Measurements from ENCODE around the gene RAVER1.
"Not testable (repeated sequence)": the region's sequence is repeated elsewhere in the genome, so short reads cannot be mapped to it uniquely, and the experiment has no call there.

RAVER1 gene

DNA sequence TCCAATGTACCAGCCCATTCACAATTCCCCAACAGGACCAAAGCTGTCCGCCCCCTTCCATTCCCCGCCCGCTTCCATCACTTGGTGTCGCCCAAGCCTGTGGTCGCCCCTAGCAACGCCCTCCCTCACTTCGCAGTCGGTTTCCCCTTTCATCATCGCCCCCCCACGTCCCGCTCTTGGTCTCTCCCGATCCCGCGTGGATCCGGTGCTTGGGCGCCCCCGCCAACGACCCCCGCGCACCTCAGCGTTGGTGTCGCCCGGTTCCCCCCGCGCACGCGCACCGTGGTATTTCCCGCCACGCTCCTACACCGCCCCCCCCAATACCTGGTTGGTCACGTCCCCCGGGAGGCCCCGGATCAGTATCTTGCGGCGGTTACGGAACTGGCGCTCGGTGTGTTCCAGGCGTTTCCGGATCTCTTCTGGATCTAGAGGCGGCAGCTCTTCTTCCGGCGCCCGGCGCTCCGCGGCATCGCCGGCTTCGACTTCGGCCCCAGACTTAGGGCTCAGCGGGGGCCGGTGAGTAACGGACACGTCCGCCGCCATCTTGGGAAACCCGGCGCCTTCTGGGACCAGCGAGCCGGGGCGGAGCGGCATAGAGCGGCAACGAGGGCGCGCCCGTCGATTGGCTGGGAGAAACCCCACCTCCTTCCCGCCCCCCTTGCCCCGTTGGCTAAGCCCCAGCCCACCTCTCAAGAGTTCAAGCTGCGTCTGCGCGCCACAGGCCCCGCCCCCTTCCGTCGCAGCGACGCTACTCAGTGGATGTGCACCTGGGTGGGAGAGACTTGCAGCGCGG lies at the start of gene RAVER1:
Gene RAVER1 (minus strand): TSS at position 565 of the 793 bp plus-strand sequence. CDS start 22 bp downstream, at position 543.
- in situ Hi-C loops (cut with MboI; ENCODE audit: low sequenced_read_pairs): no loop called here

GRCh38 chr19:10383223-10383499 lies 49.8 kb upstream of the RAVER1 start:
- in situ Hi-C loops (cut with MboI; ENCODE audit: low sequenced_read_pairs): not testable (repeated sequence)

GRCh38 chr19:10380313-10381102 lies 47.2 kb upstream of the RAVER1 start, which contains the start of gene TYK2:
TYK2 (minus strand) TSS chr19:10380572; CDS start chr19:10378406, 2,166 bp downstream.
- in situ Hi-C loops (cut with MboI; ENCODE audit: low sequenced_read_pairs): no loop called here

- in situ Hi-C loops (cut with MboI; ENCODE audit: low sequenced_read_pairs): no loop called here
Measured at GRCh38 chr19:10379880-10380312, 46.6 kb upstream of the RAVER1 start.

GRCh38 chr19:10378124-10378523 lies 44.8 kb upstream of the RAVER1 start:
- in situ Hi-C loops (cut with MboI; ENCODE audit: low sequenced_read_pairs): no loop called here

GRCh38 chr19:10377140-10377640 lies 43.9 kb upstream of the RAVER1 start:
- in situ Hi-C loops (cut with MboI; ENCODE audit: low sequenced_read_pairs): not testable (repeated sequence)

GRCh38 chr19:10374931-10375330 lies 41.6 kb upstream of the RAVER1 start:
- in situ Hi-C loops (cut with MboI; ENCODE audit: low sequenced_read_pairs): no loop called here

DNA sequence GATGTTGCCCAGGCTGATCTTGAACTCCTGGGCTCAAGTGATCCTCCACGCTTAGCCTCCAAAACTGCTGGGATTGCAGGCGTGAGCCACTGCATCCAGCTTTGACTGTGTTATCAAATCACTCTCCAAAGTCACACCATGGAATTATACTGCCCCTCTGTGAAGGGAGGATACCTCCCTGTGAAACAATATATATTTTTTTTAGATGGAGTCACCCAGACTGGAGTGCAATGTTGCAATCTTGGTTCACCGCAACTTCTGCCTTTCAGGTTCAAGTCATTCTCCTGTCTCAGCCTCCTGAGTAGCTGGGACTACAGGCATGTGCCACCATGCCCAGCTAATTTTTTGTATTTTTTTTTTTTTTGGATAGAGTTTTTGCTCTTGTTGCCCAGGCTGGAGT lies 39.4 kb upstream of the RAVER1 start:
- in situ Hi-C loops (cut with MboI; ENCODE audit: low sequenced_read_pairs): no loop called here

DNA sequence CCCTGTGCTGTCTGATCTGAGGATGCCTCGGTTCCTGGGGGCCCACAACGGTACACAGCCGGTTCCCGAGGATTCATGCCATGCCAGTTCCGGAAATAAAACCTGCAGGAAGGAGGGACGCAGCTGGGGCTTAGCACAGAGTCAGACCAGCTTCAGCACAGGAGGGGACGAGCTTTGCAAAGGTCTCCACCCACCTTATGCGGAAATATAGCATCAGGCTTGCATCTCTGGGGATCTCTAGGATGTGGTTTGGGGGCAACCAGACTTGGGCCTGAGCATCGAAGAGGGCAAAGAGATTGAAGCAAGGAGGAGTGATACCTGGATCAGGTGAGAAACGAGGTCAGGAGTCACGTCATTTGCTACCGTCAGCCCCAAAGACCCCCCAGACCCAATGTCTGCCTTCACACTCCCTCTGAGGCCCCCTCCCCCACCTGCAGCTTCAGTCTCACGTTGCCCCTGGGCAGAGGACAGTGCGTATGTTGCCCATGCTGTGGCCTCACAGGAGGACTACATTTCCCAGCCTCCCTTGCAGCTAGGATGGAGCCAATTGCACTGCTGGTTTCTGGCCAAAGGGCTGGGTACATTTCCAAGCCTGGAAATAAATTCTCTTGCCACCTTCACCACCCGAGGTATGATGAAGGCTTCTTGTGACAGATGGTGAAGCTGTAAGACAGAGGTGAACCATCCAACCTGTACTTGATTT lies 34.9 kb upstream of the RAVER1 start:
- in situ Hi-C loops (cut with MboI; ENCODE audit: low sequenced_read_pairs): no loop called here

DNA sequence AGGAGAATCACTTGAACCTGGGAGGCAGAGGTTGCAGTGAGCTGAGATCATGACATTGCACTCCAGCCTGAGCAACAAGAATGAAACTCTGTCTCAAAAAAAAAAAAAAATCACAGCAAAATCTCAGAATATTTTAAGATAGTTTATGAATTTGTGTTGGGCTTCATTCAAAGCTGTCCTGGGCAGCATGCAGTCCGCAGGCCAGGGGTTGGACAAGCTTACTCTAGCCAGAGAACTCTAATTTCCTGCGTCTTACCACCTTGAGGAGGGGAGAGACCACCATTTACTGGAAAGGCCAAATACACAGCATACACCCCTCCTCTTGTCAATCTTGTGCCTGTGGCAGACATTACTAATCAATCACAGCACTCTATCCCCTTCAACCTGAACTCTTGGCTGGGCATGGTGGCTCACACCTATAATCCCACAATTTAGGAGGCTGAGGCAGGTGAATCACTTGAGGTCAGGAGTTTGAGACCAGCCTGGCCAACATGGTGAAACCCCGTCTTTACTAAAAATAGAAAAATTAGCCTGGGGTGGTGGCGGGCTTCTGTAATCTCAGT lies 33.7 kb upstream of the RAVER1 start:
- in situ Hi-C loops (cut with MboI; ENCODE audit: low sequenced_read_pairs): not testable (repeated sequence)

DNA sequence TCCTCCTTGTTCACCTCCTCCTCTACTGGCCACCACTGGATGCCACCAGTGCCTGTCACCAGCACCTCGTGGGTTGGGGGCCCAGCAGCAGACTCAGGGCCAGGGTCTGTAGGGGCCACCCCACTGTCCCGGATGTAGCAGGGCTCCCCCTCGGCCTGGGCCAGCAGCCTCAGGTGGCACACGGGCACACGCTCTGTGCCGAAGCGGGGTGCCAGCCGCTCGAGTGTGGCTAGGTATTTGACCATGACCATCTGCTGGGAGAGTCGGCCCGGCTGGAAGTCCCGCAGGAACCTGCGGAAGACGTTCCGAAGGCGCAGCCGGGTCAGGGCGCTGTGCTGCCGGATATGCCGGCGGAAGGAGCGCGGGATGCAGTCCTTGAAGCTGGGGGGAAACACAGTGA lies 32.2 kb upstream of the RAVER1 start:
- in situ Hi-C loops (cut with MboI; ENCODE audit: low sequenced_read_pairs): no loop called here

DNA sequence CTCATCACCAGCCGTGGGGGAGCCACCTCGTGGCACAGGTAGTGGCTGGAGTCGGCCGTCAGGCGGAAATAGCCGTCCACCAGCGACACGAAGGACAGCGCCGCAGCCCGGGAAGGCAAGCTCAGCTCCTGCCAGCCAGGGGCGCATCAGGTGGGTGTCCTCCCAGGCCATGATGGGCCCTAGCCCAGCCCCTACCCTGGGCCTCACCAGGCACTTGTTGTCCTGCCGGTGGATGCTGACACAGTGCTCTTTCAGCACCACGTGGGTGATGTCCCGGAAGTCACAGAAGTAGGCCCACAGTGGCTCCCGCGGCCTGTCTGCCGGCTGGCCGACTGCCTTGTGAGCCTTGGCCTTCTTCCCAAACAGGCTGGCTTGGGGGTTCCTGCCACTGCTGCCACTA lies 31.3 kb upstream of the RAVER1 start:
- in situ Hi-C loops (cut with MboI; ENCODE audit: low sequenced_read_pairs): no loop called here

DNA sequence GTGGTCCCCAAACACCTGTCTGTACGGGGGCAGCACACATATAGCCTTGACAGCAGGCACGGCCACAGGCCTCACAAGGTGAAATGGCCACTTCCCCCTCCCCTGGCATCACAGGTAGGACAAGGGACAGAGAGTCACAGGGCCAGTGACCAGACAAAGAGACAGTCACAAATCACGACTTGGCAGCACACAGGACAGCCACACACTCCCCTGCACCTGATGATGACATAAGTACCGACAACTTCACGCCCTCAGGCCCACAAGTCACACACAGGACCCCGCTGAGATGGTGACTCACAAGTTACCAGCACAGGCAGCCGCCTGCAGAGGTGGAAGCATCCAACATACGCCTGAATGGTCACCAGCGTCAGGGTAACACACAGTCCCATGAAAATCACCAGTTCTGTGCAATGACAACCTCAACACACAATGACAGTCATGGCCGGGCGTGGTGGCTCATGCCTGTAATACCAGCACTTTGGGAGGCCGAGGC lies 30.5 kb upstream of the RAVER1 start:
- in situ Hi-C loops (cut with MboI; ENCODE audit: low sequenced_read_pairs): no loop called here

- in situ Hi-C loops (cut with MboI; ENCODE audit: low sequenced_read_pairs): no loop called here
Measured at GRCh38 chr19:10362259-10362658, 28.9 kb upstream of the RAVER1 start.

- in situ Hi-C loops (cut with MboI; ENCODE audit: low sequenced_read_pairs): no loop called here
Measured at GRCh38 chr19:10361569-10362011, 28.3 kb upstream of the RAVER1 start.

- in situ Hi-C loops (cut with MboI; ENCODE audit: low sequenced_read_pairs): no loop called here
Measured at GRCh38 chr19:10356431-10356830, 23.1 kb upstream of the RAVER1 start.

- in situ Hi-C loops (cut with MboI; ENCODE audit: low sequenced_read_pairs): no loop called here
Measured at GRCh38 chr19:10353793-10354391, 20.6 kb upstream of the RAVER1 start.

GRCh38 chr19:10352764-10353671 lies 19.7 kb upstream of the RAVER1 start:
- in situ Hi-C loops (cut with MboI; ENCODE audit: low sequenced_read_pairs): no loop called here

DNA sequence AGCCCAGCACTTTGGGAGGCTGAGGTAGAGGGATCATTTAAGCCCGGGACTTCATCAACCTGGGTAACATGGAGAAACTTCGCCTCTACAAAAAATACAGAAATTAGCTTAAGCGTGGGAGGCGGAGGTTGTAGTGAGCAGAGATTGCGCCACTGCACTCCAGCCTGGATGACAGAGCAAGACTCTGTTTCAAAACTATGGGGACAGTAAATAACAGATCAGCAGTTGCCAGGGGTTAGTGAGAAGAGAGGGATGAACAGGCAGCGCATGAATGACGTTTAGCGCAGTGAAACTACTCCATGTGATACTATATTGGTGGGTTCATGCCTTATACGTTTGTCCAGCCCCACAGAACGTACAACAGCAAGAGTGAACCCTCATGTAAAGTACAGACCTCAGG lies 13.2 kb upstream of the RAVER1 start:
- in situ Hi-C loops (cut with MboI; ENCODE audit: low sequenced_read_pairs): no loop called here

All from hTERT RPE-1 (cell line).